ENCODE measurements around the gene TMEM167A. TPM values are rescaled to one million over a fixed set of nuclear protein-coding genes. Genes with fewer than 3 reads are reported as not detected.

The TMEM167A gene
- total RNA-seq, 2 donors from 2014 or later, result 124 to 134 TPM

DNA sequence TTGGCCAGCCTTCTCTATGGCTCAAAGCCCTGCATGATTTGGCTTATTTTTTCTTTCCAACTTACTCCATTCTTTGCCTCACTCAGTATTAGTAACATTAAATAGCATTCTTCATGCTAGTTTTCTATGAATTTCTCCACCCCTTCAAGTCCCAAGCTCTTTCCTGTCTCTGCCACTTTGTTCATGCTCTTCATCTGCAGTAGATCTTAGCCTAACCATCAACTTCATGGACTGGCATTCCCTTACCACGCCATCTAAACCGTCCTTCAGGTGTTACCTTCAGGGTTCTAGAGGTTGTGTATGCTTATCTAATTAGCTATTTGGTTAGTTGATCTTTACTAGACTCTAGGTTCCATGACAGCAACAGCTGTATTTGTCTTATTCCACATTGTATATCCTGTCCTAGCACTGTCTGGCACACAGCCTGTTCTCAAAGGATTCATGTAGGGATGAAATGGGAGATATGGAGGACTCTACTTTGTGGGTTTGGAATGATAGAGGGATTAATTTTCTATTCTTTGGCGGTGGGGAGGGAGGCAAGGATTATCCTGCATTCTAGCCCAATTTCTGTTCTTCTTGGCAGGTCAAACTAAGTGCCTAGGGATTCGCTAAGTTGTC, 26.4 kb downstream of the TMEM167A start:
- WGBS, 2 experiments (ENCODE audit: insufficient coverage in 1 of 2, insufficient read length in 1 of 2), result 91 to 100% methylated on average over 2 to 4 of the region's 4 CpGs

DNA sequence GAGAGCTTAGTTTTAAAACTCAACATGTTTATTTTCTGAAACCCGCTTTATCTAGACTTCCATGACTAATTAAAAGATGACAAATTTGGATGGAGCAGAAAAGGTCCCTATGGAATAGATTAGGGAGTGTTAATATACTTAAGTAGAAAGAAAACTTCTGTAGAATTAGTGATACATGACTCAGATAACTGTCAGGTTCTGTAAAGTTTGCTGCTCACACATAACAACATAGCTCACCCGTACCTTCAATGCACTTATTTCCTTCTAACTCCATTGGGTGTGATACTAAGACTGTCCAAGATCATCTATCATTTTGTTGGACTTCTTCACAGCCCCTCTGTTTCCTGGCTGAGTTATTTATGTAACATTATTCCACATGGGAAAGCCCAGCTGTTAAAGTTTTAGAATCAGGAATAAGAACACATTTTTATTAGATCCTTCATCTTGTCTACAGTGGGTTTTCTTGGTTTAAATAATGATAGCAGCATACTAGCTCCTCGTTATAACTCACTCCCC, 27.8 kb downstream of the TMEM167A start:
- Histone ChIP-seq H3K9ac (ENCODE audit: extremely low read depth, low read length, poor library complexity, severe bottlenecking) (no peak overlapping the region), H3K27me3 (ENCODE audit: control insufficient read depth, insufficient read depth, low read length, poor library complexity, severe bottlenecking) (no peaks in the 10 kb centered on the region), H3K27ac (ENCODE audit: low read depth, low read length) (no peak overlapping the region), H3K4me1 (ENCODE audit: control insufficient read depth, insufficient read depth, low read length) (no peaks in the 10 kb centered on the region), H3K9me3 (ENCODE audit: control insufficient read depth, low read length) (no peaks in the 10 kb centered on the region), H3K4me3 (ENCODE audit: low read length) (no peak overlapping the region), H3K36me3 (ENCODE audit: control insufficient read depth, insufficient read depth, low read length) (peaks cover 33% of the 10 kb centered on the region)
- Mint-ChIP-seq H3K27ac (no peak overlapping the region), H3K27me3 (ENCODE audit: insufficient read depth) (no peaks in the 10 kb centered on the region), H3K9me3 (no peaks in the 10 kb centered on the region), H3K4me1 (no peaks in the 10 kb centered on the region), H3K4me3 (no peak overlapping the region), H3K36me3 (ENCODE audit: low read depth) (peaks cover 18% of the 10 kb centered on the region)
- no peak for DNase-seq
- 96% methylated on average over 3 of the region's 3 CpGs; no CpG with 5 or more reads in 1 of the 2 experiments for WGBS, 2 experiments (ENCODE audit: insufficient coverage in 1 of 2, insufficient read length in 1 of 2)
- no peak for TF ChIP-seq CTCF (conservative IDR thresholded peaks at IDR 0.05)

More for the DNA sequence above, 26.4 kb downstream of the TMEM167A start:
- no peak overlapping the region for H3K27ac ChIP-seq (ENCODE audit: low read depth, low read length)
- Mint-ChIP-seq H3K27ac (no peak overlapping the region), H3K27me3 (ENCODE audit: insufficient read depth) (no peaks in the 10 kb centered on the region), H3K9me3 (no peaks in the 10 kb centered on the region), H3K4me1 (no peaks in the 10 kb centered on the region), H3K4me3 (no peak overlapping the region), H3K36me3 (ENCODE audit: low read depth) (peaks cover 27% of the 10 kb centered on the region)
- no peak for TF ChIP-seq CTCF (conservative IDR thresholded peaks at IDR 0.05)
- peaks cover 44% of the 10 kb centered on the region for H3K36me3 ChIP-seq (ENCODE audit: control insufficient read depth, insufficient read depth, low read length)
- H3K4me1 ChIP-seq (ENCODE audit: control insufficient read depth, insufficient read depth, low read length), result no peaks in the 10 kb centered on the region
- no peak overlapping the region for H3K4me3 ChIP-seq (ENCODE audit: low read length)
- no peaks in the 10 kb centered on the region for H3K9me3 ChIP-seq (ENCODE audit: control insufficient read depth, low read length)
- H3K9ac ChIP-seq (ENCODE audit: extremely low read depth, low read length, poor library complexity, severe bottlenecking), result no peak overlapping the region
- DNase-seq, result no peak
- H3K27me3 ChIP-seq (ENCODE audit: control insufficient read depth, insufficient read depth, low read length, poor library complexity, severe bottlenecking), result no peaks in the 10 kb centered on the region

DNA sequence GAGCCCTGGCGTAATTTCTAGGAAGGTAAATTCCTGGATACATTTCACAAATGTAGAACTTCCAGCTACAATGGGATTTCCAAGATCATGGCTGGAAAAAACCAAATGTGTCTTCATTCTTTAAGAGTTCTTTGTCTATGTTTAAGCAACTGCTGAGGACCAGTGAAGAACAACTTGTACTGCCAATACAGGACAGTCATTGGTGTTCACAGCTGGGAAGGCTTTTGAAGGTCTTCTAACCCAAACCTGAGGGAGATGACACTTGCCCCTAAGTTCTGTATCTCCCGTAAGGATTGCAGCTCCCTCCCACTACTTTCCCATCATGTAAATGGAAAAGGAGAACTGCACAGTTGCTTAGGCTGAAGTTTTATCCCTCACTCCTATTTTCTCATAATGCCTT, 28.4 kb downstream of the TMEM167A start:
- WGBS, 2 experiments (ENCODE audit: insufficient coverage in 1 of 2, insufficient read length in 1 of 2), result 92% methylated on average over 2 of the region's 2 CpGs
- H3K4me1 Mint-ChIP-seq, result no peaks in the 10 kb centered on the region

More for the DNA sequence above, 28.4 kb downstream of the TMEM167A start:
- H3K4me3 ChIP-seq (ENCODE audit: low read length), result no peak overlapping the region
- no peak for DNase-seq
- H3K4me1 ChIP-seq (ENCODE audit: control insufficient read depth, insufficient read depth, low read length), result no peaks in the 10 kb centered on the region
- no peaks in the 10 kb centered on the region for H3K27me3 Mint-ChIP-seq (ENCODE audit: insufficient read depth)
- H3K27ac Mint-ChIP-seq, result no peak overlapping the region
- no peaks in the 10 kb centered on the region for H3K27me3 ChIP-seq (ENCODE audit: control insufficient read depth, insufficient read depth, low read length, poor library complexity, severe bottlenecking)
- no peak overlapping the region for H3K27ac ChIP-seq (ENCODE audit: low read depth, low read length)
- no peaks in the 10 kb centered on the region for H3K9me3 ChIP-seq (ENCODE audit: control insufficient read depth, low read length)
- no peaks in the 10 kb centered on the region for H3K9me3 Mint-ChIP-seq
- no peak for TF ChIP-seq CTCF (conservative IDR thresholded peaks at IDR 0.05)
- peaks cover 27% of the 10 kb centered on the region for H3K36me3 ChIP-seq (ENCODE audit: control insufficient read depth, insufficient read depth, low read length)
- no peak overlapping the region for H3K9ac ChIP-seq (ENCODE audit: extremely low read depth, low read length, poor library complexity, severe bottlenecking)
- H3K36me3 Mint-ChIP-seq (ENCODE audit: low read depth), result peaks cover 12% of the 10 kb centered on the region
- H3K4me3 Mint-ChIP-seq, result no peak overlapping the region
